Neural crest cell (in vitro differentiated cells): ENCODE data around the gene CASTOR1. TPM values are rescaled to one million over a fixed set of nuclear protein-coding genes. Genes with fewer than 3 reads are reported as not detected.
A peak's percentile ranks its signal among the peaks of the same experiment; 100 is the strongest.

Experiments used
- DNase-seq: peaks from one replicate; pipeline ENCODE4 v3.0.0; 2021; ENCODE audit warnings: low read depth, mixed read lengths, low spot score
- H3K27ac Mint-ChIP-seq: one replicate; pipeline ENCODE4 v1.8.0; 2021; ENCODE audit warnings: mild to moderate bottlenecking, mixed read lengths; ENCODE audit not compliant: unreplicated experiment
- H3K27me3 Mint-ChIP-seq: 2 replicates; pipeline ENCODE4 v1.8.0; 2021; ENCODE audit warnings: low read depth, mild to moderate bottlenecking, mixed read lengths
- H3K36me3 Mint-ChIP-seq: 2 replicates; pipeline ENCODE4 v1.8.0; 2021; ENCODE audit warnings: low read depth, mild to moderate bottlenecking, mixed read lengths
- H3K4me1 Mint-ChIP-seq: 2 replicates; pipeline ENCODE4 v1.8.0; 2021; ENCODE audit warnings: mixed read lengths
- H3K4me3 Mint-ChIP-seq: one replicate; pipeline ENCODE4 v1.8.0; 2021; ENCODE audit warnings: mild to moderate bottlenecking, mixed read lengths
- H3K9me3 Mint-ChIP-seq: 2 replicates; pipeline ENCODE4 v1.8.0; 2021; ENCODE audit warnings: mixed read lengths
- CTCF ChIP-seq: fragments of 200-600 bp; sonication (generic); conservative IDR thresholded peaks from 2 replicates; pipeline ENCODE4 v1.5.0; 2021; ENCODE audit warnings: antibody characterized with exemption, mild to moderate bottlenecking
- total RNA-seq: library from RNA; stranded (reverse); gene quantifications from 2 replicates; pipeline ENCODE4 v1.2.1, GENCODE V29; 2021

CASTOR1 gene
- total RNA-seq, 1 donor from 2014 or later = 6.2 TPM

GRCh38 chr22:30292069-30292970 is 3.0 kb upstream of the CASTOR1 start:
- no peak for DNase-seq
- TF ChIP-seq CTCF = no peak
- Mint-ChIP-seq H3K36me3 (no peaks in the 10 kb centered on the region), H3K4me3 (no peak overlapping the region), H3K4me1 (peaks cover 16% of the 10 kb centered on the region), H3K27ac (no peak overlapping the region), H3K27me3 (peaks cover 3% of the 10 kb centered on the region), H3K9me3 (no peaks in the 10 kb centered on the region)

- no peak for DNase-seq
- TF ChIP-seq CTCF = no peak
- H3K9me3 Mint-ChIP-seq = no peaks in the 10 kb centered on the region
- H3K4me1 Mint-ChIP-seq = peaks cover 16% of the 10 kb centered on the region
- peaks cover 3% of the 10 kb centered on the region for H3K27me3 Mint-ChIP-seq
- no peak overlapping the region for H3K27ac Mint-ChIP-seq
- H3K36me3 Mint-ChIP-seq = no peaks in the 10 kb centered on the region
- no peak overlapping the region for H3K4me3 Mint-ChIP-seq
Measured at GRCh38 chr22:30291058-30291892, 2.0 kb upstream of the CASTOR1 start.

GRCh38 chr22:30290342-30291057 is 1.2 kb upstream of the CASTOR1 start:
- H3K4me3 Mint-ChIP-seq = peak overlapping the region; percentile 83
- H3K4me1 Mint-ChIP-seq = peaks cover 16% of the 10 kb centered on the region

GRCh38 chr22:30289980-30290313 is 642 bp upstream of the CASTOR1 start:
- H3K4me1 Mint-ChIP-seq = peaks cover 16% of the 10 kb centered on the region

More at GRCh38 chr22:30290342-30291057, 1.2 kb upstream of the CASTOR1 start:
- no peak for TF ChIP-seq CTCF
- H3K36me3 Mint-ChIP-seq = no peaks in the 10 kb centered on the region
- H3K9me3 Mint-ChIP-seq = no peaks in the 10 kb centered on the region
- H3K27me3 Mint-ChIP-seq = peaks cover 3% of the 10 kb centered on the region
- no peak for DNase-seq
- H3K27ac Mint-ChIP-seq = no peak overlapping the region

More at GRCh38 chr22:30289980-30290313, 642 bp upstream of the CASTOR1 start:
- TF ChIP-seq CTCF = no peak
- DNase-seq = no peak
- Mint-ChIP-seq H3K27me3 (peaks cover 3% of the 10 kb centered on the region), H3K27ac (peak overlapping the region; percentile 50), H3K36me3 (no peaks in the 10 kb centered on the region), H3K4me3 (peak overlapping the region; percentile 83), H3K9me3 (no peaks in the 10 kb centered on the region)
